ENCODE measurements around the gene JAKMIP2.

JAKMIP2 gene

DNA sequence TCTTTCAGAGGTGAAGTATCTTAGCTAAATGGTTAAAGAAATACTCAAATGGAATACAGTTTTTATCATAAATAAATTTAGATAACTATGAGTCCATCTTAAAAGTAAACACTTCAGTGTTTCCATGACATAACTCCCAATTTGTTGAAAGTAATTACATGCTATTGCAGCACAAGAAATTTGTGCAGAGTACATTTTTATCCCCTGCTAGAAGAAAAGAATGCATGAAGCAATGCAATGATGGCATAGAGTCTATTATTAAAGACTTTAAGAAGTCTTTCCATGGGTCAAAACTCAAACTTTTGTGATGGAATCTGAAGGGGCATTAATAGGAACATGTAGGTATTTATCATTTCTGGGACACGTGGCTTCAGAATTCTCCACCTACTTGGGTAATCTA lies 166.1 kb downstream of the JAKMIP2 start:
- Histone ChIP-seq H4K20me1 (ENCODE audit: control insufficient read depth, insufficient read depth, low read depth, low read length) (no peaks in the 10 kb centered on the region), H3K27me3 (ENCODE audit: control insufficient read depth, low read length) (no peaks in the 10 kb centered on the region), H3K79me2 (ENCODE audit: control insufficient read depth, low read length) (no peaks in the 10 kb centered on the region), H3K4me1 (ENCODE audit: control insufficient read depth, low read length) (no peaks in the 10 kb centered on the region), H3F3A (ENCODE audit: control insufficient read depth, insufficient read depth) (no peaks in the 10 kb centered on the region), H3K4me2 (ENCODE audit: low read length) (no peak overlapping the region), H3K9me3 (ENCODE audit: control insufficient read depth, insufficient read depth, low read length) (no peaks in the 10 kb centered on the region), H3K27ac (ENCODE audit: low read depth, low read length) (no peak overlapping the region), H3K4me3 (ENCODE audit: low read length) (no peak overlapping the region), H3K36me3 (ENCODE audit: control insufficient read depth, low read length) (no peaks in the 10 kb centered on the region; the same call in 1 of the 2 replicates), H3K9me2 (replicated peaks; ENCODE audit: control insufficient read depth, low read length) (no peaks in the 10 kb centered on the region; the same call in 1 of the 2 replicates)
- no peak for TF ChIP-seq EZH2phosphoT487 (IDR thresholded peaks at IDR 0.05; ENCODE audit: borderline replicate concordance, low read length)

- Histone ChIP-seq H3K79me2 (ENCODE audit: control insufficient read depth, low read length) (no peaks in the 10 kb centered on the region), H3K9me3 (ENCODE audit: control insufficient read depth, insufficient read depth, low read length) (no peaks in the 10 kb centered on the region), H3K9me2 (replicated peaks; ENCODE audit: control insufficient read depth, low read length) (no peaks in the 10 kb centered on the region; the same call in 1 of the 2 replicates), H3K27ac (ENCODE audit: low read depth, low read length) (no peak overlapping the region), H3K4me3 (ENCODE audit: low read length) (no peak overlapping the region), H3K36me3 (ENCODE audit: control insufficient read depth, low read length) (no peaks in the 10 kb centered on the region; the same call in 1 of the 2 replicates), H3K27me3 (ENCODE audit: control insufficient read depth, low read length) (no peaks in the 10 kb centered on the region), H3K4me2 (ENCODE audit: low read length) (no peak overlapping the region), H4K20me1 (ENCODE audit: control insufficient read depth, insufficient read depth, low read depth, low read length) (no peaks in the 10 kb centered on the region), H3F3A (ENCODE audit: control insufficient read depth, insufficient read depth) (no peaks in the 10 kb centered on the region), H3K4me1 (ENCODE audit: control insufficient read depth, low read length) (no peaks in the 10 kb centered on the region)
- TF ChIP-seq, protein P1, sequence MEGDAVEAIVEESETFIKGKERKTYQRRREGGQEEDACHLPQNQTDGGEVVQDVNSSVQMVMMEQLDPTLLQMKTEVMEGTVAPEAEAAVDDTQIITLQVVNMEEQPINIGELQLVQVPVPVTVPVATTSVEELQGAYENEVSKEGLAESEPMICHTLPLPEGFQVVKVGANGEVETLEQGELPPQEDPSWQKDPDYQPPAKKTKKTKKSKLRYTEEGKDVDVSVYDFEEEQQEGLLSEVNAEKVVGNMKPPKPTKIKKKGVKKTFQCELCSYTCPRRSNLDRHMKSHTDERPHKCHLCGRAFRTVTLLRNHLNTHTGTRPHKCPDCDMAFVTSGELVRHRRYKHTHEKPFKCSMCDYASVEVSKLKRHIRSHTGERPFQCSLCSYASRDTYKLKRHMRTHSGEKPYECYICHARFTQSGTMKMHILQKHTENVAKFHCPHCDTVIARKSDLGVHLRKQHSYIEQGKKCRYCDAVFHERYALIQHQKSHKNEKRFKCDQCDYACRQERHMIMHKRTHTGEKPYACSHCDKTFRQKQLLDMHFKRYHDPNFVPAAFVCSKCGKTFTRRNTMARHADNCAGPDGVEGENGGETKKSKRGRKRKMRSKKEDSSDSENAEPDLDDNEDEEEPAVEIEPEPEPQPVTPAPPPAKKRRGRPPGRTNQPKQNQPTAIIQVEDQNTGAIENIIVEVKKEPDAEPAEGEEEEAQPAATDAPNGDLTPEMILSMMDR (IDR thresholded peaks at IDR 0.05; ENCODE audit: low read depth, low read length, poor library complexity, severe bottlenecking) = no peak
- TF ChIP-seq EZH2phosphoT487 (IDR thresholded peaks at IDR 0.05; ENCODE audit: borderline replicate concordance, low read length) = no peak
Observed at GRCh38 chr5:147613359-147613758, 169.2 kb downstream of the JAKMIP2 start.

DNA sequence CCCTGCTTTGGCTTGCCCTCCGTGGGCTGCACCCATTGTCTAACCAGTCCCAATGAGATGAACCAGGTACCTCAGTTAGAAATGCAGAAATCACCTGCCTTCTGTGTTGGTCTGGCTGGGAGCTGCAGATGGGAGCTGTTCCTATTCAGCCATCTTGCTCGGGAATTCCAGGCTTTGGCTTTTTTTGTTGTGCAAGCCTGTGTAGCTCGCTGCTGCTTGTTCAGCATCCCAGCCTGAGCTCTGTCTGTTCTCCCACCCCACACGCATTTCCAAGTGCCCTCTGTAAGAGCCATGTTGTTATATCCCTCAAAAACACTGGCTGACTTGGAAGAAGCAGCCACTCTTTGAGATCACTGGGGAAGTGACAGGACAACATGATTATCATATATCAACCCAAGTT lies 171.0 kb downstream of the JAKMIP2 start:
- Histone ChIP-seq H3K36me3 (ENCODE audit: control insufficient read depth, low read length) (no peaks in the 10 kb centered on the region), H3K9me2 (replicated peaks; ENCODE audit: control insufficient read depth, low read length) (no peaks in the 10 kb centered on the region; the same call in 1 of the 2 replicates)
- TF ChIP-seq, protein P1 (IDR thresholded peaks at IDR 0.05; ENCODE audit: low read depth, low read length, poor library complexity, severe bottlenecking) = no peak
- TF ChIP-seq EZH2phosphoT487 (IDR thresholded peaks at IDR 0.05; ENCODE audit: borderline replicate concordance, low read length) = no peak

DNA sequence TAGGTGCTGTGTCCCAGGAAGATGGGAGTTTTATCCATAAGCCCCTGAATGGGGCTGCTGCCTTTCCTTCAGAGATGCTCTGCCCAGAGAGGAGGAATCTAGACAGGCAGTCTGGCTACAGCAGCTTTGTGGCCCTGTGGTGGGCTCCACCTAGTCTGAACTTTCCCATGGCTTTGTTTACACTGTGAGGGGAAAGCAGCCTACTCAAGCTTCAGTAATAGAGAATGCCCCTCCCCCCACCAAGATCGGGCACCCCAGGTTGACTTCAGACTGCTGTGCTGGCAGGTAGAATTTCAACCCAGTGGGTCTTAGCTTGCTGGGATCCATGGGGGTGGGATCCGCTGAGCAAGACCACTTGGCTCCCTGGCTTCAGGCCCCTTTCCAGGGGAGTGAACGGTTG lies 171.7 kb downstream of the JAKMIP2 start:
- H3K36me3 ChIP-seq (ENCODE audit: control insufficient read depth, low read length) = no peaks in the 10 kb centered on the region
- H3K9me2 ChIP-seq (replicated peaks; ENCODE audit: control insufficient read depth, low read length) = no peaks in the 10 kb centered on the region; the same call in 1 of the 2 replicates
- no peaks in the 10 kb centered on the region for H4K20me1 ChIP-seq (ENCODE audit: control insufficient read depth, insufficient read depth, low read depth, low read length)
- no peak overlapping the region for H3K4me3 ChIP-seq (ENCODE audit: low read length)
- no peaks in the 10 kb centered on the region for H3K9me3 ChIP-seq (ENCODE audit: control insufficient read depth, insufficient read depth, low read length)
- H3K4me1 ChIP-seq (ENCODE audit: control insufficient read depth, low read length) = no peaks in the 10 kb centered on the region
- no peaks in the 10 kb centered on the region for H3K79me2 ChIP-seq (ENCODE audit: control insufficient read depth, low read length)
- no peaks in the 10 kb centered on the region for H3K27me3 ChIP-seq (ENCODE audit: control insufficient read depth, low read length)
- TF ChIP-seq EZH2phosphoT487 (IDR thresholded peaks at IDR 0.05; ENCODE audit: borderline replicate concordance, low read length) = no peak
- TF ChIP-seq, protein P1 (IDR thresholded peaks at IDR 0.05; ENCODE audit: low read depth, low read length, poor library complexity, severe bottlenecking) = no peak
- H3K4me2 ChIP-seq (ENCODE audit: low read length) = no peak overlapping the region
- no peaks in the 10 kb centered on the region for H3F3A ChIP-seq (ENCODE audit: control insufficient read depth, insufficient read depth)
- no peak overlapping the region for H3K27ac ChIP-seq (ENCODE audit: low read depth, low read length)

More for the DNA sequence above, 171.0 kb downstream of the JAKMIP2 start:
- Histone ChIP-seq H3K4me3 (ENCODE audit: low read length) (no peak overlapping the region), H3F3A (ENCODE audit: control insufficient read depth, insufficient read depth) (no peaks in the 10 kb centered on the region), H3K9me3 (ENCODE audit: control insufficient read depth, insufficient read depth, low read length) (no peaks in the 10 kb centered on the region), H3K27me3 (ENCODE audit: control insufficient read depth, low read length) (no peaks in the 10 kb centered on the region), H3K4me2 (ENCODE audit: low read length) (no peak overlapping the region), H4K20me1 (ENCODE audit: control insufficient read depth, insufficient read depth, low read depth, low read length) (no peaks in the 10 kb centered on the region), H3K4me1 (ENCODE audit: control insufficient read depth, low read length) (no peaks in the 10 kb centered on the region), H3K79me2 (ENCODE audit: control insufficient read depth, low read length) (no peaks in the 10 kb centered on the region), H3K27ac (ENCODE audit: low read depth, low read length) (no peak overlapping the region)

Data from DOHH2 (cell line).